NOMO-1 (cell line): ENCODE data around the gene CLDN19.
"Not testable (repeated sequence)": the region's sequence is repeated elsewhere in the genome, so short reads cannot be mapped to it uniquely, and the experiment has no call there.

ENCODE experiments used
- DNase-seq, 2 experiments: peaks; one replicate each; lab custom pipeline; 2025; ENCODE audit not compliant: unreplicated experiment in 2 of 2; lab: John Stamatoyannopoulos, UW

Gene CLDN19

GRCh38 chr1:42714441-42714840, 25.6 kb downstream of the CLDN19 start:
- not testable (repeated sequence) for DNase-seq

GRCh38 chr1:42713293-42713692, 26.7 kb downstream of the CLDN19 start:
- no peak for DNase-seq

DNA sequence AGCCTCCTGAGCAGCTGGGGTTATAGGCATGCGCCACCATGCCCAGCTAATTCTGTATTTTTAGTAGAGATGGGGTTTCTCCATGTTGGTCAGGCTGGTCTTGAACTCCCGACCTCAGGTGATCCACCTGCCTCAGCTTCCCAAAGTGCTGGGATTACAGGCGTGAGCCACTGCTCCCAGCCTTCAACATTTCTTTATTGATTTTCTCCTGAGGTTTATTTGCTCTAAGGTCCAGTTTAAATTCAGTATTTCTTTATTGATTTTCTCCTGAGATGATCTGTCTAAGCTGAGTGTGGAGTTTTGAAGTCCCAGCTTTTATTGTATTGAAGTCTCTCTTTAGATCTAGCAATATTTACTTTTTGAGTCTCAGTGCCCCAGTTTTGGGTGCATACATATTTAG, 27.2 kb downstream of the CLDN19 start:
- not testable (repeated sequence) for DNase-seq

DNA sequence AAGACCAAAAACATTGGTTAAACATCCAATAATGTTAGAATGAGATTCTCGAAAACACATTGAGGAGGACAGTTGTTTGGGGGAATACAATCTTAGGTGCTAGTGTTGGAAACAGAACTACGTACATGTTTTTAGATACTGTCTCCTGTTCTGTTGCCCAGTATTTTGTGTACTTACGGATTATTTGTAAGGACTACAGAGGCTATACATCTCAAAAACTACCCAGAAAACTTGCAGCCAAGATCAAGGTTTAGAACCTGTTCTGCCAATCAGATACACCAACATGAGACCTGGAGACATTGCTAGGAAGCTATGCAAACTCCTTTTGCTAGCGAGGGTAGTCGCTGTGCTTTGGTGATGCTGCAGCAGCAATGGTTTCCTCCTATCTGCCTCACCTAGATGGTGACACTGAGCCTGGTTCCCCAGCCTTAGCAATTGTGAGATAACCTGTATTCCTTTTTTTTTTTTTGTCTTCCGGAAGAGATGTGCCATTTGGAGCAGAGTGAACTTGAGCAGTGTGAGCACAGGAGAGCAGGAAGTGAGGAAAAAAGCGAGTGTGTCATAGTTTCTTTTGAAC, 36.1 kb downstream of the CLDN19 start:
- DNase-seq: no peak

- no peak for DNase-seq
Measured at GRCh38 chr1:42700006-42700405, 40.0 kb downstream of the CLDN19 start.

DNA sequence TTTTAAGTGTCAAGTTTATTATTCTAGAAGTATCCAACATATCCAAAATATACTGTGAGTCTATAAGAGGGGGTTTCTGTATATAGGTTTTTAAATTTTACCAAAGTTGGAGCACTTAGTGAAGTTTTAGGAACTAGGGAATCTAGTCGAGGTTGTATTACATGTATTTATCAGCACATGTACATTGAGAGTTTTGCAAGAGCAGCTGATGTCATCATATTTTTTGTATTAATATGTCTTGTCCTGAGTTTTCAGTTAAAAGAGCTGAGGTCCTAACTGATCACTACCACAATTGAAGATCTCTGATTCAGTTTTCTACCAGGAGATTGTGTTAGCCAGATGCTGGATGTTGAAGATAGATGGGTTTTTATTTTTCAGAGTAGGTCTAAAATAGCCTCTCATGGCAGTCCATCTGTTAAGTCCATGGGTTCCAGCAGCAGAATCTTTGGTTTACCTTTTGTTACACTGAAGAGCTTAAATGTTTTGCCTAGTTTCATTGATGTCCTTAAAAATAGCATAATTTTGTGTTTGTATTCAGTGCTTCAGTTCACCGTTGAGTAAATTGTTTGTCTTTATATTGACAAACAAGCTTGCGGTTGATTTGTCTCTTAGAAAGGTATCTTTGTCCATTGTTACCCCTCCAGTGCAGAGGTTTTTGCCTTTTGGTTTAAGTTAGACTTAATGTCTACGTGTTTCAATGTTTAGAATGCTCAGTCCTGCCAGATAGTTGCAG, 41.8 kb downstream of the CLDN19 start:
- DNase-seq: no peak

DNA sequence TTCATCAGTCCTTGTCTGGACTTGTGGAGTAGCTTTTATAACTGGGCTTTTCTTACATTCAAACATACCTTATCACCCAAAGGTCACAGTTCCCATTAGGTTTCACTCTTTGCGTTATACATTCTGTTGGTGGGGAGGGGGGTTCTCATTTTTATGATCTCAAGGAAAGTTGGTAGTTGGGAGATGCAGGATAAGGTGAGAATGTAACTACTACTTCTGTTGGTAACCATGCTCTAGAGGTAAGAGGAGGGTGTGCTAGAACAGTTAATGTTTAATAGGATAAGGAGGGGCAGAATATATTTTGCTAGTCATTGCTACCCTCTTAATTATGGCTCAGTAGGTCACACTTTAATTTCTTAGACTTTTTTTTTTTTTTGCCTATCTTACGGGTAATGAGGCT, 47.1 kb downstream of the CLDN19 start:
- no peak for DNase-seq

GRCh38 chr1:42692461-42692860, 47.6 kb downstream of the CLDN19 start:
- DNase-seq: no peak

- DNase-seq: no peak
Measured at GRCh38 chr1:42691157-42691498, 48.9 kb downstream of the CLDN19 start.

- DNase-seq: no peak
Measured at GRCh38 chr1:42690477-42691156, 49.4 kb downstream of the CLDN19 start.

- DNase-seq: no peak
Measured at GRCh38 chr1:42689912-42690311, 50.1 kb downstream of the CLDN19 start.

DNA sequence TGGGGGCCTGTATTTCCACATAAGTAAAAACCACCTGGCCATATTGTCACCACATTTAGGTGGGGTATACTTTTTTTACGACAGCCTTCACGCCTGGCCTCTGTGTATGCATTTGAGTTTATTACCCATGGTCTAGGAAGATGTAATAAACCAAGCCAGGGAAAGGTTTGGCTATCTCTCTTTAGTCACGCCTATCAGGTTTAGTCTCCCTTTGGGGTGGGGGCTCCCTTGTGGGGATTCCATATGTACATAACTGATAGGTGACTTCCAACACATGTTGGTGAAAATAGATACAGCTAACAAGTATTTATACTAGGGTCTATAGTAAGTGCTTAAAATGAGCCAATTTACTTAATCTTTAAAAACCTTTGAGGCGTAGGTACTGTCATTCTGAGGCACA, 53.6 kb downstream of the CLDN19 start:
- no peak for DNase-seq

GRCh38 chr1:42684139-42684538, 55.9 kb downstream of the CLDN19 start:
- DNase-seq: peak in 1 of 2 experiments; percentile 5
